ENCODE data around the gene LYRM9. TPM values are rescaled to one million over a fixed set of nuclear protein-coding genes. Genes with fewer than 3 reads are reported as not detected.

Gene LYRM9
- total and polyA plus RNA-seq, 4 donors = 7.0 to 15.3 (median 8.8) TPM

GRCh38 chr17:27918498-27918897 lies 25.3 kb upstream of the LYRM9 start:
- no peak overlapping the region for H3K9ac ChIP-seq (ENCODE audit: insufficient read depth in 1 of 2, low read length in 2 of 2)
- ATAC-seq (ENCODE audit: insufficient read depth, low FRiP score) (no peak), DNase-seq (no peak)
- WGBS, 2 donors = 97 to 100% methylated on average over 1 of the region's 1 CpG
- no peaks in the 10 kb centered on the region for H3K4me1 ChIP-seq (ENCODE audit: control insufficient read depth in 5 of 5, insufficient read depth in 5 of 5, low read length in 5 of 5)
- H3K9me3 ChIP-seq (ENCODE audit: control insufficient read depth in 4 of 4, insufficient read depth in 3 of 4, low read length in 3 of 4) = no peaks in the 10 kb centered on the region
- peaks cover 0 to 3% (median 0%) of the 10 kb centered on the region in 3 donors for H3K27me3 ChIP-seq (ENCODE audit: control insufficient read depth in 3 of 3, insufficient read depth in 3 of 3, low read length in 2 of 3)
- H3K4me3 ChIP-seq = no peak overlapping the region
- no peaks in the 10 kb centered on the region for H3K36me3 ChIP-seq (ENCODE audit: control insufficient read depth in 4 of 4, insufficient read depth in 4 of 4, low read length in 4 of 4)
- no peak for TF ChIP-seq CTCF (IDR thresholded peaks at IDR 0.05; ENCODE audit: control extremely low read depth, extremely low read depth)
- H3K27ac ChIP-seq (ENCODE audit: low read depth in 1 of 2, low read length in 1 of 2) = no peak overlapping the region

- Histone ChIP-seq H3K4me3 (no peak overlapping the region), H3K36me3 (ENCODE audit: control insufficient read depth in 4 of 4, insufficient read depth in 4 of 4, low read length in 4 of 4) (no peaks in the 10 kb centered on the region), H3K9ac (ENCODE audit: insufficient read depth in 1 of 2, low read length in 2 of 2) (no peak overlapping the region), H3K27me3 (ENCODE audit: control insufficient read depth in 3 of 3, insufficient read depth in 3 of 3, low read length in 2 of 3) (peaks cover 0 to 3% (median 0%) of the 10 kb centered on the region in 3 donors), H3K9me3 (ENCODE audit: control insufficient read depth in 4 of 4, insufficient read depth in 3 of 4, low read length in 3 of 4) (no peaks in the 10 kb centered on the region), H3K4me1 (ENCODE audit: control insufficient read depth in 5 of 5, insufficient read depth in 5 of 5, low read length in 5 of 5) (no peaks in the 10 kb centered on the region), H3K27ac (ENCODE audit: low read depth in 1 of 2, low read length in 1 of 2) (no peak overlapping the region)
- no peak for TF ChIP-seq CTCF (IDR thresholded peaks at IDR 0.05; ENCODE audit: control extremely low read depth, extremely low read depth)
- 56 to 76% methylated on average over 1 of the region's 1 CpG for WGBS, 2 donors
- DNase-seq = no peak
- ATAC-seq (ENCODE audit: insufficient read depth, low FRiP score) = no peak
Measured at GRCh38 chr17:27917000-27917399, 23.8 kb upstream of the LYRM9 start.

- peaks cover 0 to 3% (median 0%) of the 10 kb centered on the region in 3 donors for H3K27me3 ChIP-seq (ENCODE audit: control insufficient read depth in 3 of 3, insufficient read depth in 3 of 3, low read length in 2 of 3)
- H3K9me3 ChIP-seq (ENCODE audit: control insufficient read depth in 4 of 4, insufficient read depth in 3 of 4, low read length in 3 of 4) = no peaks in the 10 kb centered on the region
- H3K27ac ChIP-seq (ENCODE audit: low read depth in 1 of 2, low read length in 1 of 2) = no peak overlapping the region
- H3K9ac ChIP-seq (ENCODE audit: insufficient read depth in 1 of 2, low read length in 2 of 2) = no peak overlapping the region
- WGBS, 2 donors = 52 to 73% methylated on average over 7 of the region's 7 CpGs
- no peak for ATAC-seq (ENCODE audit: insufficient read depth, low FRiP score)
- no peak for DNase-seq
- no peaks in the 10 kb centered on the region for H3K36me3 ChIP-seq (ENCODE audit: control insufficient read depth in 4 of 4, insufficient read depth in 4 of 4, low read length in 4 of 4)
- TF ChIP-seq CTCF (IDR thresholded peaks at IDR 0.05; ENCODE audit: control extremely low read depth, extremely low read depth) = no peak
- H3K4me3 ChIP-seq = no peak overlapping the region
- H3K4me1 ChIP-seq (ENCODE audit: control insufficient read depth in 5 of 5, insufficient read depth in 5 of 5, low read length in 5 of 5) = no peaks in the 10 kb centered on the region
Measured at GRCh38 chr17:27915709-27916108, 22.5 kb upstream of the LYRM9 start.

- peaks cover 0 to 3% (median 0%) of the 10 kb centered on the region in 3 donors for H3K27me3 ChIP-seq (ENCODE audit: control insufficient read depth in 3 of 3, insufficient read depth in 3 of 3, low read length in 2 of 3)
- H3K4me1 ChIP-seq (ENCODE audit: control insufficient read depth in 5 of 5, insufficient read depth in 5 of 5, low read length in 5 of 5) = no peaks in the 10 kb centered on the region
- H3K4me3 ChIP-seq = no peak overlapping the region
- no peak overlapping the region for H3K27ac ChIP-seq (ENCODE audit: low read depth in 1 of 2, low read length in 1 of 2)
- no peak for ATAC-seq (ENCODE audit: insufficient read depth, low FRiP score)
- no peaks in the 10 kb centered on the region for H3K36me3 ChIP-seq (ENCODE audit: control insufficient read depth in 4 of 4, insufficient read depth in 4 of 4, low read length in 4 of 4)
- DNase-seq = no peak
- no peak overlapping the region for H3K9ac ChIP-seq (ENCODE audit: insufficient read depth in 1 of 2, low read length in 2 of 2)
- TF ChIP-seq CTCF (IDR thresholded peaks at IDR 0.05; ENCODE audit: control extremely low read depth, extremely low read depth) = no peak
- no peaks in the 10 kb centered on the region for H3K9me3 ChIP-seq (ENCODE audit: control insufficient read depth in 4 of 4, insufficient read depth in 3 of 4, low read length in 3 of 4)
- WGBS, 2 donors = 75 to 81% methylated on average over 7 of the region's 7 CpGs
Measured at GRCh38 chr17:27914382-27914781, 21.2 kb upstream of the LYRM9 start.
